ENCODE results near the gene E2F6. TPM values are rescaled to one million over a fixed set of nuclear protein-coding genes. Genes with fewer than 3 reads are reported as not detected.

E2F6 gene
- total and polyA plus RNA-seq, 2 of the 8 experiments (the other 6 are each of a cell fraction or from before 2014, with no cell fraction given) = 8.3 to 14.9 TPM

DNA sequence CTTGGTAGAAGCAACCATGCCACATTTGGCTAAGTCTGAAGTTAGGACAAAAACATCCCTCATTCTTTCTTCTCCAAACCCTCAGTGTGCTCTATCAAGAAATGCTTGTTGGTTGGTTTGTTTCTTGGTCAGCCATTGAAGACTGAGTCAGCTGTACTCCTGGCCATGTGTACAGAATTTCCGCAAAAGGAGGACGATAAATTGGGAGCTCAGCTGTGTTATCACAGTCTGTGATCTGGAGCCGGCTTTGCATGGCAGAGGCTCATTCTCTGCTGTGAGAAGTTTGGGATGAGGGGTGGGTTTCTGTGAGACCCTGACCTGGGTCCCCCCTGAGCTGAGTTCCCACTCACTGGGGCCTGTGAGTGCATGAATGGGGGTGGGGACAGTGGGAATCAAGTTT lies 26.3 kb upstream of the E2F6 start (continued):
- TF ChIP-seq ZNF274 (IDR thresholded peaks at IDR 0.05; ENCODE audit: borderline replicate concordance, extremely low read depth, low read length) (no peak), GTF2F1 (IDR thresholded peaks at IDR 0.05; ENCODE audit: borderline replicate concordance, low read depth, low read length) (no peak), SP1 (IDR thresholded peaks at IDR 0.05; ENCODE audit: low read depth, low read length) (no peak), KDM4A (IDR thresholded peaks at IDR 0.05; ENCODE audit: low read depth, low read length, severe bottlenecking) (no peak)
- TF ChIP-seq, protein P1, sequence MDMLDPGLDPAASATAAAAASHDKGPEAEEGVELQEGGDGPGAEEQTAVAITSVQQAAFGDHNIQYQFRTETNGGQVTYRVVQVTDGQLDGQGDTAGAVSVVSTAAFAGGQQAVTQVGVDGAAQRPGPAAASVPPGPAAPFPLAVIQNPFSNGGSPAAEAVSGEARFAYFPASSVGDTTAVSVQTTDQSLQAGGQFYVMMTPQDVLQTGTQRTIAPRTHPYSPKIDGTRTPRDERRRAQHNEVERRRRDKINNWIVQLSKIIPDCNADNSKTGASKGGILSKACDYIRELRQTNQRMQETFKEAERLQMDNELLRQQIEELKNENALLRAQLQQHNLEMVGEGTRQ (IDR thresholded peaks at IDR 0.05; ENCODE audit: low read length) = no peak

Measured in H1 (cell line).